SK-N-SH (cell line): ENCODE data around the gene LRIF1. TPM values are rescaled to one million over a fixed set of nuclear protein-coding genes. Genes with fewer than 3 reads are reported as not detected.

Source experiments
- CTCF ChIA-PET: fragments of 300-600, 350-600 bp; formaldehyde crosslinking; extraction: SDS; loops from one replicate; lab custom pipeline; 2021; lab: Yijun Ruan, JAX
- POLR2A ChIA-PET: fragments of 350-600 bp; sonication (Branson Sonifier 250); formaldehyde crosslinking; extraction: SDS; loops from one replicate; lab custom pipeline; 2020; ENCODE audit warnings: antibody characterized with exemption, inconsistent platforms; lab: Yijun Ruan, JAX
- DNase-seq: peaks from one replicate; pipeline ENCODE4 v3.0.0; 2012
- H2AFZ ChIP-seq: fragments of 200-600 bp; sonication (generic); 2 replicates; pipeline ENCODE4 v1.8.1; 2016; ENCODE audit warnings: antibody characterized with exemption, mild to moderate bottlenecking, low read depth
- H3F3A ChIP-seq: fragments of 200-600 bp; sonication (generic); replicated peaks from 2 replicates; pipeline ENCODE3; 2016; ENCODE audit warnings: antibody characterized with exemption, mild to moderate bottlenecking; ENCODE audit not compliant: insufficient read depth
- H3K27ac ChIP-seq, 2 experiments: fragments of 200-500 bp in 1 of 2; fragments of 200-600 bp in 1 of 2; sonication (Bioruptor generic) in 1 of 2; sonication (generic), shearing (Covaris generic) in 1 of 2; 2 replicates each; pipeline versions ENCODE4 v1.5.1 to v1.6.1; 2014 to 2016; ENCODE audit warnings: low read depth in 2 of 2, inconsistent platforms in 1 of 2, low read length in 1 of 2, mild to moderate bottlenecking in 1 of 2, mixed read lengths in 1 of 2
- H3K27me3 ChIP-seq: fragments of 200-600 bp; sonication (generic), shearing (Covaris generic); 2 replicates; pipeline ENCODE4 v1.6.1; 2016; ENCODE audit warnings: mixed run types; ENCODE audit not compliant: insufficient read depth
- H3K36me3 ChIP-seq, 2 experiments: fragments of 200-500 bp in 1 of 2; fragments of 200-600 bp in 1 of 2; sonication (Bioruptor generic) in 1 of 2; sonication (generic) in 1 of 2; replicated peaks in 1 of 2; 2 replicates each; pipeline versions ENCODE3 to v1.5.1; 2014 to 2016; ENCODE audit warnings: low read length in 1 of 2, mild to moderate bottlenecking in 1 of 2; ENCODE audit not compliant: insufficient read depth in 2 of 2, control insufficient read depth in 1 of 2
- H3K4me1 ChIP-seq, 2 experiments: fragments of 200-500 bp in 1 of 2; fragments of 200-600 bp in 1 of 2; sonication (Bioruptor generic) in 1 of 2; sonication (generic), shearing (Covaris generic) in 1 of 2; 2 replicates each; pipeline versions ENCODE4 v1.5.1 to v1.6.1; 2014 to 2016; ENCODE audit warnings: low read depth in 1 of 2, low read length in 1 of 2, mixed run types in 1 of 2; ENCODE audit not compliant: insufficient read depth in 2 of 2, control insufficient read depth in 1 of 2
- H3K4me2 ChIP-seq: fragments of 200-600 bp; sonication (generic), shearing (Covaris generic); 2 replicates; pipeline ENCODE4 v1.6.1; 2017; ENCODE audit warnings: mixed run types
- H3K4me3 ChIP-seq, 2 experiments: fragments of 200-500 bp in 1 of 2; fragments of 200-600 bp in 1 of 2; sonication (Bioruptor generic) in 1 of 2; sonication (generic), shearing (Covaris generic) in 1 of 2; 2 replicates each; pipeline versions ENCODE4 v1.5.1 to v1.8.1; 2014 to 2016; ENCODE audit warnings: low read depth in 2 of 2, inconsistent platforms in 1 of 2, low read length in 1 of 2, mild to moderate bottlenecking in 1 of 2, mixed read lengths in 1 of 2, moderate library complexity in 1 of 2
- H3K79me2 ChIP-seq: fragments of 200-600 bp; sonication (generic); 2 replicates; pipeline ENCODE4 v1.8.1; 2017; ENCODE audit warnings: mild to moderate bottlenecking; ENCODE audit not compliant: insufficient read depth
- H3K9ac ChIP-seq: fragments of 200-600 bp; sonication (generic); 2 replicates; pipeline ENCODE4 v1.6.1; 2017; ENCODE audit warnings: mixed run types
- H3K9me2 ChIP-seq: fragments of 200-600 bp; sonication (generic); 2 replicates; pipeline ENCODE4 v1.6.1; 2017; ENCODE audit warnings: mixed run types
- H3K9me3 ChIP-seq: fragments of 200-600 bp; sonication (generic); 2 replicates; pipeline ENCODE4 v1.6.1; 2017; ENCODE audit warnings: mixed run types, mild to moderate bottlenecking, moderate library complexity
- H4K20me1 ChIP-seq: fragments of 200-600 bp; sonication (generic); 2 replicates; pipeline ENCODE4 v1.6.1; 2017; ENCODE audit warnings: mild to moderate bottlenecking, mixed run types; ENCODE audit not compliant: insufficient read depth
- ELF1 ChIP-seq: IDR thresholded peaks from 2 replicates; pipeline ENCODE4 v1.4.0; 2012
- EZH2phosphoT487 ChIP-seq: fragments of 200-600 bp; sonication (generic); IDR thresholded peaks from 2 replicates; pipeline ENCODE4 v1.6.1; 2017; ENCODE audit warnings: low read depth, mixed run types, mild to moderate bottlenecking, antibody characterized with exemption, moderate library complexity, borderline replicate concordance
- FOSL2 ChIP-seq: IDR thresholded peaks from 2 replicates; pipeline ENCODE4 v1.4.0; 2012; ENCODE audit warnings: low read depth, mild to moderate bottlenecking, moderate library complexity, borderline replicate concordance
- FOXJ3 ChIP-seq: sonication (generic); formaldehyde crosslinking; IDR thresholded peaks from 2 replicates; pipeline ENCODE4 v1.5.1; 2020; ENCODE audit warnings: mild to moderate bottlenecking, missing genetic modification reagents
- FOXM1 ChIP-seq: IDR thresholded peaks from 2 replicates; pipeline ENCODE4 v1.4.0; 2012; ENCODE audit warnings: low read depth, mild to moderate bottlenecking
- JUND ChIP-seq: IDR thresholded peaks from 2 replicates; pipeline ENCODE4 v1.4.0; 2012
- MXI1 ChIP-seq: IDR thresholded peaks from 2 replicates; pipeline ENCODE4 v1.6.1; 2012; ENCODE audit warnings: mild to moderate bottlenecking, low read depth, low read length, improper control_type of control experiment
- NFIC ChIP-seq: IDR thresholded peaks from 2 replicates; pipeline ENCODE4 v1.4.0; 2012; ENCODE audit warnings: borderline replicate concordance
- NRF1 ChIP-seq: IDR thresholded peaks from 2 replicates; pipeline ENCODE4 v1.6.1; 2012; ENCODE audit warnings: low read depth, mild to moderate bottlenecking, low read length
- POLR2AphosphoS5 ChIP-seq: IDR thresholded peaks from 2 replicates; pipeline ENCODE4 v1.6.1; 2012; ENCODE audit warnings: low read depth, low read length
- RCOR1 ChIP-seq: fragments of 150-350 bp; IDR thresholded peaks from 2 replicates; pipeline ENCODE4 v1.6.1; 2017; ENCODE audit warnings: antibody characterized with exemption, low read length
- REST ChIP-seq: IDR thresholded peaks from 2 replicates; pipeline ENCODE4 v1.6.1; 2012; ENCODE audit warnings: mild to moderate bottlenecking, low read depth, low read length, moderate library complexity
- RXRA ChIP-seq: IDR thresholded peaks from 2 replicates; pipeline ENCODE4 v1.4.0; 2012; ENCODE audit warnings: low read depth, mild to moderate bottlenecking, borderline replicate concordance
- ZBTB33 ChIP-seq: IDR thresholded peaks from 2 replicates; pipeline ENCODE4 v1.4.0; 2012; ENCODE audit warnings: low read depth, borderline replicate concordance
- WGBS: methylation state at CpG from one replicate; pipeline ENCODE4 v1.1.6; 2017; ENCODE audit warnings: low lambda C conversion rate; 5-methylcytosine and 5-hydroxymethylcytosine counted together
- polyA plus RNA-seq, 3 experiments: library from polyadenylated mRNA; depleted of rRNA; stranded (reverse); fragments of >200 nt; gene quantifications; 2 replicates each; pipeline ENCODE4 v1.2.3, GENCODE V29; 2012
- TF ChIP-seq, protein P1 (sequence below): fragments of 150-350 bp; IDR thresholded peaks from 2 replicates; pipeline ENCODE4 v1.6.1; 2017; ENCODE audit warnings: antibody characterized with exemption, low read length, low read depth, borderline replicate concordance

Gene LRIF1
- polyA plus RNA-seq, 1 of the 3 experiments (the other 2 are of a cell fraction): 6.6 TPM

DNA sequence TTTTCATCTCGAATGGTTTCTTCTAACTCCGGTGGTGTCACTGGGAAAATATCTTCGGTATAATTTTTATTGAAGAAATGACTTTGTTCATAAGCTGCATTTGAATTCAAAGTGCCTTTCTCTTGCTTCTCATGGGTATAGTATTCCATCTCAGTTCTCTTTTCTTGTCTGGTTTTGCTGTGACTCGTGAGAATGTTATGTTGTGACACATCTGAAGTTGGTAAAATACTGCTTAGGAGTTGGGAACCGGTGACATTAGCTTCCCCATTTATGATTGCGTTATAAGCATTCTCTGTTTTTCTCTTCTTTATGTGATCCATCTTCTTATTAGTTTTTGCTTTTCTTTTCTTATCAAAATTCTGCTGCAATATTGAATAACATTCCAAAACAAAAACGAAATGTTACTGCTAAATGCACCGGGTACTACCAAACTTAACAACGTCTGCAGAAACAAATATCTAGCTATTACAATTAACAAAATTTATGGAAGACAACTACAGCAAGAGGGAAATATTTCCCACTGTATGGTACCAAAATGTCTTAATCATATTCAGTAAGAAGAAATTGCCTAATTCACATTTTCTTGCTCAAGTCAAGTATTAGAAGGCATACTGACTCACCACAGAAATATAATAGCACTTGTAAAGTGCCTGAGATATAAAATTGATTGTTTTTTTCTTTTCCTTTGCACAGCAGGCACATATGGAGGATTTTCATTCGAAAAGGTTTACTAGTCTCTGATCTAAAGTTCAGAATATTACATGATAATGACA, 15.5 kb downstream of the LRIF1 start:
- Histone ChIP-seq H3K27ac (no peak overlapping the region), H3K4me1 (no peaks in the 10 kb centered on the region), H4K20me1 (peaks cover 4% of the 10 kb centered on the region), H3K4me2 (no peak overlapping the region), H3K79me2 (peaks cover 21% of the 10 kb centered on the region), H3K27me3 (no peaks in the 10 kb centered on the region), H3K4me3 (no peak overlapping the region), H3F3A (no peaks in the 10 kb centered on the region), H3K9me2 (no peaks in the 10 kb centered on the region), H2AFZ (no peak overlapping the region), H3K36me3 (peaks cover 56 to 64% of the 10 kb centered on the region in 2 experiments), H3K9me3 (no peaks in the 10 kb centered on the region; the same call in 1 of the 2 replicates), H3K9ac (no peak overlapping the region)
- no peak for DNase-seq
- ChIA-PET POLR2A (no interaction called here), CTCF (interaction anchor here (0.7 to 1.2 kb wide), 2 partner anchors 12 to 16 kb away, joined by 3 read pairs; no protein-coding TSS in a partner anchor)
- 91% methylated on average over 10 of the region's 10 CpGs for WGBS
- TF ChIP-seq RXRA: no peak
- no peak for TF ChIP-seq NRF1
- TF ChIP-seq, protein P1, sequence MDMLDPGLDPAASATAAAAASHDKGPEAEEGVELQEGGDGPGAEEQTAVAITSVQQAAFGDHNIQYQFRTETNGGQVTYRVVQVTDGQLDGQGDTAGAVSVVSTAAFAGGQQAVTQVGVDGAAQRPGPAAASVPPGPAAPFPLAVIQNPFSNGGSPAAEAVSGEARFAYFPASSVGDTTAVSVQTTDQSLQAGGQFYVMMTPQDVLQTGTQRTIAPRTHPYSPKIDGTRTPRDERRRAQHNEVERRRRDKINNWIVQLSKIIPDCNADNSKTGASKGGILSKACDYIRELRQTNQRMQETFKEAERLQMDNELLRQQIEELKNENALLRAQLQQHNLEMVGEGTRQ: no peak
- TF ChIP-seq FOXM1: no peak

GRCh38 chr1:110945626-110946025, 18.1 kb downstream of the LRIF1 start:
- H3K36me3 ChIP-seq: peaks cover 36 to 45% of the 10 kb centered on the region in 2 experiments
- H3K9ac ChIP-seq: no peak overlapping the region
- H3K9me2 ChIP-seq: no peaks in the 10 kb centered on the region
- TF ChIP-seq NFIC: no peak
- no peak for TF ChIP-seq FOSL2
- no peak for TF ChIP-seq JUND
- H3K4me1 ChIP-seq: no peaks in the 10 kb centered on the region
- H3K27ac ChIP-seq: no peak overlapping the region
- 0 out of 2 replicates have a peak, but pooled peaks cover 7% of the 10 kb centered on the region for H3K79me2 ChIP-seq
- ChIA-PET POLR2A (no interaction called here), CTCF (no interaction called here)
- no peaks in the 10 kb centered on the region for H4K20me1 ChIP-seq
- 97% methylated on average over 2 of the region's 2 CpGs for WGBS
- no peak for DNase-seq
- no peaks in the 10 kb centered on the region; the same call in 1 of the 2 replicates for H3K9me3 ChIP-seq
- H3F3A ChIP-seq: peaks cover 7% of the 10 kb centered on the region
- no peaks in the 10 kb centered on the region for H3K27me3 ChIP-seq
- no peak overlapping the region for H3K4me2 ChIP-seq
- H3K4me3 ChIP-seq: no peak overlapping the region
- H2AFZ ChIP-seq: no peak overlapping the region

DNA sequence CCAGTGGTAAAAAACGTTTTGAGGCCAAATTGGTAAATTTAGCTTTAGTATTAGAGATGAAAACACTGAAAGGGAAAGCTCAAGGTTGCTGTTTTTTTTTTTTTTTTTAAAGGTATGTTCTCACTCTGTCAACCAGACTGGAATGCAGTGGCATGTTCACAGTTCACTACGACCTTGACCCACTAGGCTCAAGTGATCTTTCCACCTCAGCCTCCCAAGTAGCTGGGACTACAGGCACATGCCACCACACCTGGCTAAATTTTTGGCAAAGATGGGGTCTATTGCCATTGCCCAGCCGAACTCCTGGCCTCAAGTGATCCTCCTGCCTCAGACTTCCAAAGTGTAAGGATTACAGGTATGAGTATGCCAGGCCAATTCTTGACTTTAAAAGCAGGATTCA, 18.9 kb downstream of the LRIF1 start:
- Histone ChIP-seq H3K9me3 (no peaks in the 10 kb centered on the region; the same call in 1 of the 2 replicates), H3K27me3 (no peaks in the 10 kb centered on the region), H3K4me3 (no peak overlapping the region), H3K9me2 (no peaks in the 10 kb centered on the region), H3F3A (peaks cover 7% of the 10 kb centered on the region), H3K4me2 (no peak overlapping the region), H2AFZ (no peak overlapping the region), H4K20me1 (no peaks in the 10 kb centered on the region), H3K36me3 (peaks cover 28 to 37% of the 10 kb centered on the region in 2 experiments), H3K9ac (no peak overlapping the region), H3K4me1 (no peaks in the 10 kb centered on the region), H3K27ac (no peak overlapping the region), H3K79me2 (no peaks in the 10 kb centered on the region)
- no peak for TF ChIP-seq ELF1
- TF ChIP-seq POLR2AphosphoS5: no peak
- no peak for TF ChIP-seq RCOR1
- no peak for TF ChIP-seq EZH2phosphoT487
- TF ChIP-seq MXI1: no peak
- TF ChIP-seq FOXJ3: no peak
- no peak for TF ChIP-seq ZBTB33
- TF ChIP-seq REST: no peak
- ChIA-PET POLR2A (no interaction called here), CTCF (interaction anchor here (1.1 kb wide), 1 partner anchor 13 kb away, joined by 3 read pairs; no protein-coding TSS in a partner anchor)
- 62% methylated on average over 3 of the region's 3 CpGs for WGBS
- no peak for DNase-seq
